ENCODE data around the gene RHOT2.

DNA sequence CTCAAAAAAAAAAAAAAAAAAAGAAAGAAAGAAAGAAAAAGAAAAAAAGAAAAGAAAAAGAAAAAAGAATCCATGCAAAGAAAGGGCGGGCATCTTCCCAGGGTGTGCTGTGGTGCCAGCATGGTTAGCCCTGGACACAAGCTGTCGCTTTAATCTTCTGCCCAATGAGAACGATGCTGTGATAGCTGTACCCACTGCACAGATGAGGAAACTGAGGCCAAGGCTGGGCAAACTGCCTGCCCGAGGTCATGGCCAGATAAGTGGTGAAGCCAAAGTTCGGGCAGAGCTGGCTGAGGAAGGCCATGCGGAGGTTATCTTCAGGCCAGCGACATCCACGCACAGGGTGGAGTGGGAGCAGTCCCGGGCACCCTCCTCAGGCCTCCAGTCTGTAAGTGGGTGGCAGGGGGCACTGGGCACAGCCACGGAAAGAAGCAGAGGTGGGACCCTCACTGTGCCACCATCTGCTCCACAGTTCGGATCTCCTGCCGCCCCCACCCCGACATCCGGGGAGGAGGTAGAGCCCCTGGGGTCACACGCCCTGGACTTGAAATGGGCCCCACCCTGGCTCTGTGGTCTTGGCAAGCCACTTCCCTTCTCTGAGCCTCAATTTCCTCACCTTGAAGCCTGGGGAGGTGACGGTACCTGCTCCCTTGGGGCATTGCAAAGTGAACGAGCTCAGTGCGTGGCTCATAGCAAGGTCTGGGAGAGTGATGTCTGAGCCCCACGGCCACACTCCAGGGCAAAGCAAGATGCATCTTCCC is 31.2 kb downstream of the RHOT2 start:
- TF ChIP-seq ATF1 (CRISPR knock-in tag; IDR thresholded peaks at IDR 0.05) (no peak), ATF1 (tag; IDR thresholded peaks at IDR 0.05) (no peak), SMARCC2 (IDR thresholded peaks at IDR 0.05; ENCODE audit: low read depth) (no peak), PATZ1 (CRISPR knock-in tag; IDR thresholded peaks at IDR 0.05; ENCODE audit: borderline replicate concordance) (no peak), TCF3 (CRISPR knock-in tag; IDR thresholded peaks at IDR 0.05) (no peak), EZH2 (IDR thresholded peaks at IDR 0.05; ENCODE audit: borderline replicate concordance, low read depth, low read length) (no peak), POLR2A (conservative IDR thresholded peaks at IDR 0.05) (no peak), CTCF (IDR thresholded peaks at IDR 0.05 in 2 of 3, conservative IDR thresholded peaks at IDR 0.05 in 1 of 3; ENCODE audit: insufficient read depth in 2 of 3, low read depth in 1 of 3, low read length in 3 of 3) (no peak), TAF1 (IDR thresholded peaks at IDR 0.05; ENCODE audit: control insufficient read depth, extremely low read depth, insufficient read depth, low read length, severe bottlenecking) (no peak)
- TF ChIP-seq, protein P1, sequence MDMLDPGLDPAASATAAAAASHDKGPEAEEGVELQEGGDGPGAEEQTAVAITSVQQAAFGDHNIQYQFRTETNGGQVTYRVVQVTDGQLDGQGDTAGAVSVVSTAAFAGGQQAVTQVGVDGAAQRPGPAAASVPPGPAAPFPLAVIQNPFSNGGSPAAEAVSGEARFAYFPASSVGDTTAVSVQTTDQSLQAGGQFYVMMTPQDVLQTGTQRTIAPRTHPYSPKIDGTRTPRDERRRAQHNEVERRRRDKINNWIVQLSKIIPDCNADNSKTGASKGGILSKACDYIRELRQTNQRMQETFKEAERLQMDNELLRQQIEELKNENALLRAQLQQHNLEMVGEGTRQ (CRISPR knock-in tag; IDR thresholded peaks at IDR 0.05) = no peak
- TF ChIP-seq, protein P2, sequence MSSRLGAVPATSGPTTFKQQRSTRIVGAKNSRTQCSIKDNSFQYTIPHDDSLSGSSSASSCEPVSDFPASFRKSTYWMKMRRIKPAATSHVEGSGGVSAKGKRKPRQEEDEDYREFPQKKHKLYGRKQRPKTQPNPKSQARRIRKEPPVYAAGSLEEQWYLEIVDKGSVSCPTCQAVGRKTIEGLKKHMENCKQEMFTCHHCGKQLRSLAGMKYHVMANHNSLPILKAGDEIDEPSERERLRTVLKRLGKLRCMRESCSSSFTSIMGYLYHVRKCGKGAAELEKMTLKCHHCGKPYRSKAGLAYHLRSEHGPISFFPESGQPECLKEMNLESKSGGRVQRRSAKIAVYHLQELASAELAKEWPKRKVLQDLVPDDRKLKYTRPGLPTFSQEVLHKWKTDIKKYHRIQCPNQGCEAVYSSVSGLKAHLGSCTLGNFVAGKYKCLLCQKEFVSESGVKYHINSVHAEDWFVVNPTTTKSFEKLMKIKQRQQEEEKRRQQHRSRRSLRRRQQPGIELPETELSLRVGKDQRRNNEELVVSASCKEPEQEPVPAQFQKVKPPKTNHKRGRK (tag; IDR thresholded peaks at IDR 0.05) = no peak
- TF ChIP-seq, protein P3, sequence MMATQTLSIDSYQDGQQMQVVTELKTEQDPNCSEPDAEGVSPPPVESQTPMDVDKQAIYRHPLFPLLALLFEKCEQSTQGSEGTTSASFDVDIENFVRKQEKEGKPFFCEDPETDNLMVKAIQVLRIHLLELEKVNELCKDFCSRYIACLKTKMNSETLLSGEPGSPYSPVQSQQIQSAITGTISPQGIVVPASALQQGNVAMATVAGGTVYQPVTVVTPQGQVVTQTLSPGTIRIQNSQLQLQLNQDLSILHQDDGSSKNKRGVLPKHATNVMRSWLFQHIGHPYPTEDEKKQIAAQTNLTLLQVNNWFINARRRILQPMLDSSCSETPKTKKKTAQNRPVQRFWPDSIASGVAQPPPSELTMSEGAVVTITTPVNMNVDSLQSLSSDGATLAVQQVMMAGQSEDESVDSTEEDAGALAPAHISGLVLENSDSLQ (IDR thresholded peaks at IDR 0.05) = no peak

Data from K562 (cell line).